HepG2 (cell line): Measurements from ENCODE around the gene GPR42. TPM values are rescaled to one million over a fixed set of nuclear protein-coding genes. Genes with fewer than 3 reads are reported as not detected.

Source experiments
- AGO1 ChIP-seq: fragments of 200-400 bp; formaldehyde crosslinking; IDR thresholded peaks from 2 replicates; pipeline ENCODE4 v1.6.1; 2017; ENCODE audit warnings: mild to moderate bottlenecking, low read depth, low read length, moderate library complexity; ENCODE audit not compliant: poor library complexity, severe bottlenecking
- ATF7 ChIP-seq, 2 experiments: fragments of 450-650 bp in 1 of 2; sonication (generic) in 1 of 2; formaldehyde crosslinking in 1 of 2; IDR thresholded peaks; 2 replicates each; pipeline versions ENCODE4 v1.4.0 to v1.6.1; 2016 to 2020; ENCODE audit warnings: antibody characterized with exemption in 1 of 2, mild to moderate bottlenecking in 1 of 2, missing genetic modification reagents in 1 of 2
- BCL6 ChIP-seq: IDR thresholded peaks from 2 replicates; pipeline ENCODE4 v1.6.1; 2016; ENCODE audit warnings: missing genetic modification reagents, missing compliant biosample characterization
- CEBPB ChIP-seq: IDR thresholded peaks from 2 replicates; pipeline ENCODE4 v1.6.1; 2011; ENCODE audit warnings: low read depth, low read length, improper control_type of control experiment, borderline replicate concordance
- ETV6 ChIP-seq: sonication (generic); formaldehyde crosslinking; conservative IDR thresholded peaks from 2 replicates; pipeline ENCODE4 v1.4.0; 2020; ENCODE audit warnings: missing genetic modification reagents
- FIP1L1 ChIP-seq: fragments of 200-400 bp; formaldehyde crosslinking; IDR thresholded peaks from 2 replicates; pipeline ENCODE4 v1.6.1; 2018; ENCODE audit warnings: low read depth, mild to moderate bottlenecking, low read length, moderate library complexity, borderline replicate concordance; ENCODE audit not compliant: insufficient read depth
- JUND ChIP-seq: sonication (generic); formaldehyde crosslinking; IDR thresholded peaks from 2 replicates; pipeline ENCODE4 v1.8.0; 2022; ENCODE audit warnings: mild to moderate bottlenecking, missing genetic modification reagents
- MAFF ChIP-seq: IDR thresholded peaks from 2 replicates; pipeline ENCODE4 v1.6.1; 2011; ENCODE audit warnings: low read depth, low read length, improper control_type of control experiment
- MIER2 ChIP-seq: IDR thresholded peaks from 2 replicates; pipeline ENCODE4 v1.6.1; 2016; ENCODE audit warnings: missing biosample characterization, missing genetic modification reagents
- NFATC3 ChIP-seq: sonication (generic); formaldehyde crosslinking; IDR thresholded peaks from 2 replicates; pipeline ENCODE4 v1.5.1; 2020; ENCODE audit warnings: mild to moderate bottlenecking, missing genetic modification reagents
- SP5 ChIP-seq: IDR thresholded peaks from 2 replicates; pipeline ENCODE4 v1.6.1; 2016; ENCODE audit warnings: low read depth, borderline replicate concordance
- TCF12 ChIP-seq, 2 experiments: fragments of 450-650 bp in 1 of 2; sonication (generic) in 1 of 2; formaldehyde crosslinking in 1 of 2; IDR thresholded peaks; 2 replicates each; pipeline versions ENCODE4 v1.6.1 to v1.8.0; 2017 to 2022; ENCODE audit warnings: antibody characterized with exemption in 1 of 2, mild to moderate bottlenecking in 1 of 2, missing genetic modification reagents in 1 of 2, moderate library complexity in 1 of 2
- ZNF30 ChIP-seq: sonication (generic); formaldehyde crosslinking; IDR thresholded peaks from 2 replicates; pipeline ENCODE4 v1.5.0; 2020; ENCODE audit warnings: mild to moderate bottlenecking, missing genetic modification reagents
- ZNF431 ChIP-seq: sonication (generic); formaldehyde crosslinking; IDR thresholded peaks from 2 replicates; pipeline ENCODE4 v1.9.0; 2022; ENCODE audit warnings: missing genetic modification reagents, low read depth, mild to moderate bottlenecking, borderline replicate concordance
- ZNF562 ChIP-seq: sonication (generic); formaldehyde crosslinking; IDR thresholded peaks from 2 replicates; pipeline ENCODE4 v1.8.0; 2022; ENCODE audit warnings: missing genetic modification reagents, borderline replicate concordance
- polyA plus RNA-seq, 8 experiments: library from polyadenylated mRNA; depleted of rRNA in 3 of 8; stranded (reverse) in 7 of 8; unstranded in 1 of 8; fragments of >200 nt; fragmentation: Illumina TruSeq in 4 of 8; extraction: Trizol in 4 of 8; gene quantifications; 2 replicates each; pipeline versions ENCODE4 v1.2.1 to v1.2.3, GENCODE V29; 2011 to 2016; ENCODE audit warnings: low read depth in 4 of 8, missing spikeins in 1 of 8, mixed read lengths in 1 of 8; ENCODE audit not compliant: insufficient read depth in 1 of 8
- total RNA-seq, 5 experiments: library from RNA; depleted of rRNA; stranded (reverse); fragments of >200 nt; fragmentation: Illumina TruSeq; extraction: Trizol; gene quantifications; 2 replicates each; pipeline ENCODE4 v1.2.3, GENCODE V29; 2016; ENCODE audit warnings: low read depth in 1 of 5
- TF ChIP-seq, protein P1 (sequence below): sonication (generic); formaldehyde crosslinking; IDR thresholded peaks from 2 replicates; pipeline ENCODE4 v1.4.0; 2020; ENCODE audit warnings: missing genetic modification reagents
- TF ChIP-seq, protein P2 (sequence below): sonication (generic); formaldehyde crosslinking; IDR thresholded peaks from 2 replicates; pipeline ENCODE4 v1.8.1; 2023; ENCODE audit warnings: missing genetic modification reagents, inconsistent platforms, borderline replicate concordance
- TF ChIP-seq, protein P3 (sequence below): sonication (generic); formaldehyde crosslinking; conservative IDR thresholded peaks from 2 replicates; pipeline ENCODE4 v1.8.1; 2023; ENCODE audit warnings: missing genetic modification reagents

GPR42 gene
- total and polyA plus RNA-seq, 2 of the 13 experiments (the other 11 are each of a cell fraction or from before 2014, with no cell fraction given): not detected

DNA sequence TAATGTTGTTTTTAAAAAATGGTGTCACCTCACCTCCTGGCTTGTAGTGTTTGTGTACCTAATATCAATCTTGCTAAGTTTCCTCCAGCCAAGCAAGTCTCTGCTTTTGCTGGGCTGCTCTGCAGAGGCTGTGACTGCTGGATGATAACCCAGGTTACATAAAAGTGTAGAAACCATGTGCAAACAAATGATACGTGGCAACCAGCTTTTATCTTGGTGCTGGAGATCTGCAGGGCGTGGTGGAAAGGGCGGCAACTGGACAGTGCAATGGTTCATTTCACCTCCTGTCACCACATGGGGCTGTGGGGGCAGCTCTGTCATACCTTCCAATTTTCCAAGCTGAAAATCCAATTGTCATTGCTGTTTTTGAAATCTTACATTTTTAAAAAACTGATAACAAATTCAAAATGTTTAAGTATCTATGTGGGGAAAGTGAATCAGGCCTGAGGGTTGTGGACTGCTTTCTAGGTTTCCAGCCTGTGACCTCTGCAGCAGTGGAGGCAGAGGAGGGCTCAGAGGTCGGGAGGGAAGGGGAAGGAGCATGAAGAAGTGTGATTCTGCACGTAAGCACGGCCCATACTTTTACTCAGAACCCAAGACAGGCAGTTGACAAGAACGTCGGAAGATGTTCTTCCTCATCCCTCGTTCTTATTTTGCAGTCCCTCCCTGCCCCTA lies 9.7 kb downstream of the GPR42 start (continued):
- TF ChIP-seq NFATC3 (CRISPR knock-in tag): no peak
- TF ChIP-seq ETV6 (CRISPR knock-in tag): no peak
- no peak for TF ChIP-seq TCF12 (IDR thresholded peaks at IDR 0.05)
- no peak for TF ChIP-seq TCF12 (CRISPR knock-in tag; IDR thresholded peaks at IDR 0.05)
- no peak for TF ChIP-seq AGO1
- no peak for TF ChIP-seq FIP1L1
- TF ChIP-seq MAFF: no peak
- peak; percentile 91 for TF ChIP-seq BCL6 (CRISPR knock-in tag)
- no peak for TF ChIP-seq ATF7 (IDR thresholded peaks at IDR 0.05)
- TF ChIP-seq ATF7 (CRISPR knock-in tag; IDR thresholded peaks at IDR 0.05): peak; percentile 69; the same call in 1 of the 2 replicates
- TF ChIP-seq, protein P1, sequence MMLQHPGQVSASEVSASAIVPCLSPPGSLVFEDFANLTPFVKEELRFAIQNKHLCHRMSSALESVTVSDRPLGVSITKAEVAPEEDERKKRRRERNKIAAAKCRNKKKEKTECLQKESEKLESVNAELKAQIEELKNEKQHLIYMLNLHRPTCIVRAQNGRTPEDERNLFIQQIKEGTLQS: no peak
- peak; percentile 92 for TF ChIP-seq SP5 (CRISPR knock-in tag)
- TF ChIP-seq, protein P2, sequence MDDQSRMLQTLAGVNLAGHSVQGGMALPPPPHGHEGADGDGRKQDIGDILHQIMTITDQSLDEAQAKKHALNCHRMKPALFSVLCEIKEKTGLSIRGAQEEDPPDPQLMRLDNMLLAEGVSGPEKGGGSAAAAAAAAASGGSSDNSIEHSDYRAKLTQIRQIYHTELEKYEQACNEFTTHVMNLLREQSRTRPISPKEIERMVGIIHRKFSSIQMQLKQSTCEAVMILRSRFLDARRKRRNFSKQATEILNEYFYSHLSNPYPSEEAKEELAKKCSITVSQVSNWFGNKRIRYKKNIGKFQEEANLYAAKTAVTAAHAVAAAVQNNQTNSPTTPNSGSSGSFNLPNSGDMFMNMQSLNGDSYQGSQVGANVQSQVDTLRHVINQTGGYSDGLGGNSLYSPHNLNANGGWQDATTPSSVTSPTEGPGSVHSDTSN: no peak
- 0 out of 2 replicates have a peak, but pooled peaks have one; percentile 58 for TF ChIP-seq MIER2
- TF ChIP-seq, protein P3, sequence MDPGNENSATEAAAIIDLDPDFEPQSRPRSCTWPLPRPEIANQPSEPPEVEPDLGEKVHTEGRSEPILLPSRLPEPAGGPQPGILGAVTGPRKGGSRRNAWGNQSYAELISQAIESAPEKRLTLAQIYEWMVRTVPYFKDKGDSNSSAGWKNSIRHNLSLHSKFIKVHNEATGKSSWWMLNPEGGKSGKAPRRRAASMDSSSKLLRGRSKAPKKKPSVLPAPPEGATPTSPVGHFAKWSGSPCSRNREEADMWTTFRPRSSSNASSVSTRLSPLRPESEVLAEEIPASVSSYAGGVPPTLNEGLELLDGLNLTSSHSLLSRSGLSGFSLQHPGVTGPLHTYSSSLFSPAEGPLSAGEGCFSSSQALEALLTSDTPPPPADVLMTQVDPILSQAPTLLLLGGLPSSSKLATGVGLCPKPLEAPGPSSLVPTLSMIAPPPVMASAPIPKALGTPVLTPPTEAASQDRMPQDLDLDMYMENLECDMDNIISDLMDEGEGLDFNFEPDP (CRISPR knock-in tag): no peak
- no peak for TF ChIP-seq ZNF562
- no peak for TF ChIP-seq JUND (CRISPR knock-in tag)
- no peak for TF ChIP-seq CEBPB
- TF ChIP-seq ZNF431 (CRISPR knock-in tag): no peak
- no peak for TF ChIP-seq ZNF30 (CRISPR knock-in tag)
